ENCODE measurements around the gene ASTN2. TPM values are rescaled to one million over a fixed set of nuclear protein-coding genes. Genes with fewer than 3 reads are reported as not detected.

The ASTN2 gene
- total and polyA plus RNA-seq, 2 experiments from 2014 or later: 7.0 to 24.6 TPM

DNA sequence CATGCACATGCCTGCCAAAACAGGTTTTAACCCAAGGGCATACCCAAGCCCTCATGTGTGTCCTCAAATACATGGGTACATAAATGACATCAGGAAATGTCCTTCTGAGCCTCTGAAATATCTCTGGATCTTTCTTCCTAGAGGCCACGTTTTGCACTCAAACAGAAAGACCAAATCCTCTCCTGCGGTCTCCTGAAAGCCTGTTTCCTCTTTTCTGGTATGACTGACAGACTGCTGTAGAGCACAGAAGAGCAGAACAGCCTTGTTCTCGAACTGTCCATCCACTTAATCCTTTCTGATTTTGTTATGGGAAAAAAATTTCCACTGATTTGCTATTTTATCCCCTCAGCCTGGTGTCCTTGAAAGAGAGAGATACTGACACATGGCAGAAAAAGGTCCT is 107.2 kb downstream of the ASTN2 start:
- ATAC-seq: no peak
- H3K4me3 ChIP-seq: no peak overlapping the region

GRCh38 chr9:117306032-117306431 is 108.8 kb downstream of the ASTN2 start:
- Histone ChIP-seq H3K4me2 (no peak overlapping the region), H3K36me3 (ENCODE audit: insufficient read depth) (no peaks in the 10 kb centered on the region), H3K4me1 (ENCODE audit: insufficient read depth) (peaks cover 17% of the 10 kb centered on the region), H4K20me1 (replicated peaks; ENCODE audit: insufficient read depth) (no peaks in the 10 kb centered on the region; the same call in 1 of the 2 replicates), H3F3A (replicated peaks; ENCODE audit: low read depth) (no peaks in the 10 kb centered on the region), H3K79me2 (replicated peaks; ENCODE audit: insufficient read depth) (no peaks in the 10 kb centered on the region), H3K27ac (ENCODE audit: low read depth) (no peak overlapping the region), H3K9me2 (ENCODE audit: insufficient read depth) (no peaks in the 10 kb centered on the region), H2AFZ (no peak overlapping the region), H3K27me3 (ENCODE audit: insufficient read depth) (no peaks in the 10 kb centered on the region), H3K4me3 (no peak overlapping the region)
- Mint-ChIP-seq H3K9me3 (no peaks in the 10 kb centered on the region), H3K36me3 (ENCODE audit: low read depth) (no peaks in the 10 kb centered on the region), H3K27me3 (ENCODE audit: insufficient read depth, low read depth, poor library complexity) (no peaks in the 10 kb centered on the region), H3K27ac (no peak overlapping the region), H3K4me3 (no peak overlapping the region), H3K4me1 (peaks cover 24% of the 10 kb centered on the region)
- ATAC-seq: no peak
- no peak for DNase-seq (ENCODE audit: low spot score)
- TF ChIP-seq NANOG (IDR thresholded peaks at IDR 0.05; ENCODE audit: borderline replicate concordance) (no peak), JUNB (IDR thresholded peaks at IDR 0.05; ENCODE audit: unreplicated experiment) (no peak), REST (IDR thresholded peaks at IDR 0.05; ENCODE audit: unreplicated experiment) (no peak), ZNF331 (CRISPR knock-in tag; IDR thresholded peaks at IDR 0.05; ENCODE audit: low read depth) (no peak), POLR2AphosphoS5 (IDR thresholded peaks at IDR 0.05; ENCODE audit: low read depth) (no peak)

More for the DNA sequence above, 107.2 kb downstream of the ASTN2 start:
- Mint-ChIP-seq H3K9me3 (no peaks in the 10 kb centered on the region), H3K4me3 (no peak overlapping the region), H3K36me3 (ENCODE audit: low read depth) (no peaks in the 10 kb centered on the region), H3K27ac (no peak overlapping the region), H3K4me1 (peaks cover 8% of the 10 kb centered on the region), H3K27me3 (ENCODE audit: insufficient read depth, low read depth, poor library complexity) (no peaks in the 10 kb centered on the region)
- no peak overlapping the region for H3K27ac ChIP-seq (ENCODE audit: low read depth)
- H3K4me2 ChIP-seq: no peak overlapping the region
- H3K36me3 ChIP-seq (ENCODE audit: insufficient read depth): no peaks in the 10 kb centered on the region
- H3F3A ChIP-seq (replicated peaks; ENCODE audit: low read depth): no peaks in the 10 kb centered on the region
- no peak for DNase-seq (ENCODE audit: low spot score)
- TF ChIP-seq ZNF114 (CRISPR knock-in tag; IDR thresholded peaks at IDR 0.05): no peak
- TF ChIP-seq ETS1 (IDR thresholded peaks at IDR 0.05): no peak
- no peaks in the 10 kb centered on the region for H4K20me1 ChIP-seq (replicated peaks; ENCODE audit: insufficient read depth)
- no peak overlapping the region for H2AFZ ChIP-seq
- H3K9me2 ChIP-seq (ENCODE audit: insufficient read depth): no peaks in the 10 kb centered on the region
- no peaks in the 10 kb centered on the region for H3K79me2 ChIP-seq (replicated peaks; ENCODE audit: insufficient read depth)
- H3K27me3 ChIP-seq (ENCODE audit: insufficient read depth): no peaks in the 10 kb centered on the region
- H3K4me1 ChIP-seq (ENCODE audit: insufficient read depth): peaks cover 3% of the 10 kb centered on the region

All from GM23338 (cell line).